ENCODE measurements around the gene PGBD5.

The PGBD5 gene

DNA sequence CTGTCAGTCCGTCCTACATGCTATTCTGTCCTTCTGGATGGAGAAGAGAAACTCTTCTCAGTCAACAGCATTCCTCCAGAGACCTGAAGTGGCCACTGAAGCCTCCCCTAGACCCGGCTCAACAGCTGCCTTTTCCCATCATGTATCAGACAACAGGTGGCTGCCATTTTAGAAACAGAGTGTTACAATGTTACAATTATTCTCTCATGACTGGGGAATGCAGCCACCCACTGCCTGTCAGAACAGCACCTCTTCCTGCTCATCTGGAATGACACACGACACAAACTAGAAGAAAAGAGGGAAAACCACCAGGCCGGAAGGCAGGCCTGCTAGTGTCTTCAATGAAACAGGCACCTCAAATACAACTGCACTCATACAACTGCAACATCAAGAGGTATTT, 105.3 kb downstream of the PGBD5 start:
- DNase-seq = no peak

DNA sequence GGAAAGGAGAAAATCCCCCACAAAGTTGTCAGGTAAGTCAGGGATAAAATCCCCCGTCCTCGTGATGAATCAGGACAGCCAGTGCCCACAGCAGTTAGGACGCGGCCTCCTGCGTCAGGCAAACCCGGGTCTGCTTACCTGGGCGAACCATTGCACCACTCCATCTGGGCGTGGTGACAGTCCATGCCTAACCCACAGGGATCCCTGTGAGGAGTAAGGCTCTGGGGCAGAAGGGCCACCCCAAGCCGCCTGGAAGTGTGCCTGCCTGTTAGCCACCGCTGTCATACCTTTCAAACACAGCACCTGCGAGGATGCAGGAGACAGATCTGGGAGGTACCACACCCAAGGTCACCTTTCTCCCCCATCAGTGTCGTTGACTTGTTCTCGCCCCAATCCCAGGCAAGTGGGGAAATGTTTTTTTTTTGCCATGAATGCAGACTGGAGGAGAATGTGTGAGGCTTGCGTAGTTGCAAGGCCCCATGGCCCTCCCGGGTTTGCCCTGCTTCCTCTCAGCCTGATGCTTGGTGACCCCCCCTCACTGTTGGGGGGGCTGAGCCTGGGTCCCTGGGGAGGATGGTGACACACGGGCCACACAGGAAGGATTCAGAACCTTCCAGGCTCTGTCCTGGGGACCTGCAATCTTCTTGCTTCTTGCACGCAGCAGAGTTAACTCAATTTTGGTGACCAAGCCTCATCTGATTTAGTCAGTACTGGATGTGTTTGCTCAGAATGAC, 107.0 kb downstream of the PGBD5 start:
- no peak for DNase-seq

DNA sequence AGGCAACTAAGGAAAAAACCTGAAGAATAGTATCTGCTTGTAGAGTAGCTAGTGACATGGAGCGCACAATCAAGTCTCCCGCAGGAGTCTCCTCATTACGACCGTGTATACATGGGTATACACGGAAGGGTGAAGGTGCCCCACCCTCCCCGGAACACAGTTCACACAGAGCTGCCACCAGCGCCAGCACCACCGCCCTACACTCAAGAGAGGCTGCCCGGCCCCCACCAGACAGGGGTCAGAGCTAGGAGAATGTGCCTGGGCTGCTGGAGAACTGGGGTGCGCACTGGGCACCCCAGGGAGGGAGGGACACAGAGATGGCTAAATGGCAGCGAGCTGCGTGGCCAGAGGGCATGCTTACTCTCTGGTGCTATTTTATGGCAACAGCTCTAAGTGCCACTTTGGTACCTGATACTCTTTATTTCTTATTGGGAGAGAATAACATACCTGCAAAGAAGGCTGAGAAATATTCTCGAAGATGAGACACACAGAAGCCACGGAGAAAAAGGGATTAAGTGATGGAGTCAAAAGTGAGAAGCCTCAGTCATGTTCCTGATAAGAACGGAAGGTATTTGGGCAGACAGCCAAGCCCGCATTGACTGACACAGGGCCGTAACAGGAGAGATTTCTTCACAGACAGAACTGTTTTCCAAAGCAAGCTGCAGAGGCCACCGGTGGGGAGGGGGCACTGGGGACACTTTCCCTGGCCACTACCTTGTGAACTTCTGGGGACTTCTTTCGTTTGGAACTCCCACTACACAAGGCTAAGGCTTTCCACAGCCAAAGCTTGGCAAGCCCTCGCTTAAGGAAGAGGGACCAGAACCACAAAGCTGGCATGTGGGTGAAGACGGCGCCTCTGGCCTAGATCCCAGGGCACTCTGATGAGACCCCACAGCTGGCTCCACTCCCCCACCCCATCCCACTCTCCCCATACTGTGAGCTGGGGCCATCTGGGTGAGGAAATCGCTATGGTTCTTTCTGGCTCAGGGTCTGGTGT, 108.0 kb downstream of the PGBD5 start:
- DNase-seq = no peak

DNA sequence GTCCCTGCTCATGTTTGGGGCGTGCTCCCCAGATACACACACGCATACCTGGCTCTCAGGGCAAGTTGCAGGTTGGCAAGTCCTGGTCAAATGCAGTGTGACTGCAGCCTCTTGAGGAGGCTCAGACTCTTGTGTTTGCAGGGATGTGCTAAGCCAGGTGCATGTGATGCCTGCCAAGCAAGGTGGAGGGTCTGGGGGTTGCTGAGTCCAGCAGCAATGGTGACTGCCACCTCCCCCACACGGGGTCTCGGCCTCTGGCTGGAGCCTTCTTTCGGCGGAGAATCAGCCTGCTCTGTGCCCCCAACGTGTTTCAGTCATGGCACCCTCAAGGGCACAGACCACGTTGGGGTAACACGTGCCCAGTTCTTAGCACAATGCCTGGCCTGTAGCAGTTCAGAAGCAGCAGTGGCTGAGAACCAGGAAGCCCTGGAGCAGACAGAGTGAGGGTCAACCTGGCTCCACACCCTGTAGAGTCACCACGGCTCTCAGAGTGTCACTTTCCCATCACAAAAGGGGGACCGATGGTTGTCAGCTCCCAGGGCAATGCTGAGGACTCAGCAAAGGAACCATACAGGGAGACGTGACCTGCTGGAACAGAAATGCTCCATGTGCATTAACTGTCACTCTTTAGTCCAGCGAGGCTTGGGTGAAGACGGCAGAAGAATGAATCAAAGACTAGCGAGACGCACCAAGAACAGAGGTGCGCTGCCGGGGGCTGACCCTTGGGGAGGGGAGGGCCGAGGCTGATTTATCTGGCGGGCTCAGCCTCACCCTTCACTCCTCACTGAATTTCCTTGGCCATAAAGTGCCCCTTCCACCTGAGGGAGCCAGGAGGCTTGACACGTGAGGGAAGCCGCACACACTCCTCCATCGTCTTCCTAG, 109.0 kb downstream of the PGBD5 start:
- no peak for DNase-seq

DNA sequence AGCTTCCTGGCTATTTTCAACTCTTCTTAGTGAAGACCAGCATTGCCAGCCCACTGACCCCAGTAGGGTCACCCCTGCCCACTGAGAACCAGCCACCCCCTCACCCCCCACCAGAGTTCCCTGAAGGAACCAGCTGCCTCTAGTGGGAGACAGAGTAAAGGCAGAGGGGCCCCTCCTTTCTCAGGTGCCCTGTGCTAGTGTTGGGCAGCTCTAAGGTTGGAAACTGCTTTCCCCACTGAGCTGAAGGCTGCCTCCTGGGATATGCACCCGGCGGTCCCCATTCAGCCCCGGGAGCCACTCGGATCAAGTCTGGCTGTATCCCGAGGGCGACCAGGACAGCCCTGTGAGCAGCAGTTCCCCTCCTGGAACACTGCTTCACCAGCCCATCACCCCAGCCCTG, 111.0 kb downstream of the PGBD5 start:
- DNase-seq = no peak

DNA sequence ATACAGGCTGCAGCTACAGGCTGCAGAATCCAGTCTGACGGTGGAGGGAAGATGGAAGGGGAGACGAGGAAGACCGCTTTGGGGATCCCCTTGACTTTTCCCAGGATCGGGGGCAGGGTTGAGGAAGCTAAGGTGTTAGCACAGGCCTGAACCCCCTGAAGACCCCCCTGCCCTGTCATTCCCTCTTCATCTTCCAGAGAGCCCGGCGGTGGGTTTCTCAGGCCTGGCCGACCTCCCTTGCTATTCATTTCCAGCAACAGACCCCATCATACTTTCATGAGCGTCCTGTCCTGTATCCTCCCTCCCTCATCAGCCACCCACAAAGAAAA, 112.0 kb downstream of the PGBD5 start:
- no peak for DNase-seq

DNA sequence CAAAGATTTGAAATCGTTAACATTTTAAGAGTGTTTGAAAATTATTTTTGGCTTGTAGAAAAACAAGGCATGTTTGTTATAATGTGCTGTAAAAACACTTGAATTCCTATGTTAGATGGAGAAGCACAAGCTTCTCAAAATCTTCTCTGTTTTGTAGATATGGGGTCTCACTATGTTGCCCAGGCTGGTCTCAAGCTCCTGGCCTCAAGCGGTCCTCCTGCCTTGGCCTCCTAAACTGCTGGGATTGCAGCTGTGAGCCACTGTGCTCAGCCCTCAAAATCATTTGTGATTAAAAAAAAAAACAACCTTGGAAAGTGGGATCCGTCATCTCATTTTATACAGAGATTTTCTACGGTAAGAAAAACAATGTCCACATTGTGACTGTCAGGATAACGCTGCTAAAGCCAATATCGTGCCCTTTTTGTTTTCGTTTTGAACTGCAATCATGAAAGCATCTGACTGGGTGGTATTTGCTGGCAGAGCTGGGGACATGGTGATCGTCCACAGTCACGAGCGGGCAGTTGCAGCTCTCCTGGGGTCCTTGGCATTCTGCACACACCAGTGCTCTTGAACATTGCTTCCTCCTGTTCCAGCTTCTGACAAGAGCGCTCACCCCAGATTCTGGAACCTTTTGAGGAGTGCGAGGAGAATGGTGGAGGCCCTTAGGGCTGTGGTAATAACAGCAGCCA, 112.5 kb downstream of the PGBD5 start:
- DNase-seq = no peak

DNA sequence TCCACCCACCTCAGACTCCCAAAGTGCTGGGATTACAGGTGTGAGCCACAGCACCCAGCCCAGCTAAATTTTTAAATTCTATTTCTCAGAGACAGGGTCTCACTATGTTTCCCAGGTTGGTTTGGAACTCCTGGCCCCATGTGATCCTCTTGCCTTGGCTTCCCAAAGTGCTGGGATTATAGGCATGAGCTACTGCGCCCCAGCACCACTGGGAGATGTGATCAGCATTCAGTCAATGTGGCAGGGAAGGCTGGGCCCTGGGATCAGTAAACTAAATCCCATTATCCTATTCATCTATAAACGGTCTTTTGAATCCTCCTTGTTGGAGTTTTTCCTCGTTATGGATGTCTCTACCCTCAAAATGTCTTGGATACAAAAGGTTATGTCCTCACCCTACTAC, 113.5 kb downstream of the PGBD5 start:
- no peak for DNase-seq

DNA sequence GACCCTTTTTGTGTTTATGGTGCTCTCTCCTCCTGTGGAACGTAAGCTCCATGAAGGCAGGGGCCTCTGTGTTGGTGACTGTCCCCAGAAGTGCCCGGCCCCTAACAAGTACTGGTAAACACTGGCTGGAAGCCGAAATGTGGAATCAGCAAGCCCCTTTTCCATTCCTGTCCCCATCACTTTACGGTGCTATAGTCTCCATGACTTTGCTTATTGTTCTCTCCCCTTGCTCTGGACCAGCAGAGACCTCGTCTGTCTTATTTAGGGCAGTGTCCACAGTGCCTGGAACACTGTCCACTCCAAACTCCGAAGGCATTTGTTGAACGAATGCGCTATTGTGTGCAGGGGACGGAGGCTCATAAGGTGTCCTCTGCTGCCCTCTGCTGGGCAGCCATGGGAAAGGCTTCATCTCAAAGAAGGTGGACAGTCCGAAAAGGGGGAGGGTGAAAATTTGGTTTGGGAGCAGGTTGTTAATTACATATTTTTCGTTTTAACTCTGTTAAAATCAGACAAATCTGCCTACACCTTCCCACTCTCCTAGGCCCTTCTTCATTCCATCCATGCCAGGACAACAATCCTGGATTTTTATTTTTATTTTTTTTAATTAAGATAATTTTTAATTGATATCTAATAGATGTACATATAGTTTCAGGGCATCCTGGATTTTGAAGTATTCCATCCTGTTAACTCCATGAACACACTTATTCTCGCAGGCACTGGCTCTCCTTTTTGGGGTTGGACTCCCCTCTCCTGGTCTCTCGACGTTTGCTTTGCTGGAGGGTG, 115.6 kb downstream of the PGBD5 start:
- DNase-seq = peak; percentile 83

DNA sequence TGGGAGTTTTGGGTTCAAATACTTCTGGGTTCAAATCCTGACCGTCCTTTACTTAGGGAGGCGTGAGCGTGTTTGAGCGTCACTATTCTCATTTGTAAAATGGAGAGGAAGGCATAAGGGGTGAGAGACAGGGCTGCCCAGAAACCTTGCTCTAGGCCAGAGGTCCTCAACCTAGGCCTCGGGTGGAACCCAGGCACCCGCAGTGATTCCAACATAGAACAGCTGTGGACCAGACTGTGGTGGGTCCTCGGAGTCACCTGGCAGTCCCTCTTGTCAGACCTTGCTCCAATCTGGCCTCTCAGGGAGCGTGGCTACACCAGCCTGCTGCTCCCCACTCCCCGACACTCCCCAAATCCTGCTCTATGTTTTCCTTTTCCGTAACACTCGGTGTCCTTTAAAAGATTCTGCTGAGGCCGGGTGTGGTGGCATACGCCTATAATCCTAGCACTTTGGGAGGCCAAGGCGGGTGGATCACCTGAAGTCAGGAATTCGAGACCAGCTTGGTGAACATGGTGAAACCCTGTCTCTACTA, 116.4 kb downstream of the PGBD5 start:
- DNase-seq = no peak

DNA sequence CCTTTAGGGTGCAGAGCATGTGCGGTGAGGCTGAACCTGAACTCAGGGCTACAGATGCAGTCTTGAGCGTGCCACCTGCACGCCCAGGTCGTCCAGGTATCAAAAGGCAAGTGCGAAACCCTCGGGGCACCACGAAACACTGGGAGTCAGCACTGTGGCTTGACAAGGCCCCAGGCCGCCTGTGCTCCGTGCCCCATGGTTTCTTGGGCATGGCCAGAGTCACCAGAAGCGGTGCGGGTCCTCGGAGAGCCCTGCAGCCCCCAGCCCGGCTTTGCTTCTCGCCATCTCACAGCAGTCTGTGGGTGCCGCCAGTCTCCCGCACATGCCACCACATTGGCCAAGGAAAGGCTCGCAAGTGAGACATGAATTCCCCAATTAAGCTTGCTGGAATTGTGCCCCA, 117.3 kb downstream of the PGBD5 start:
- no peak for DNase-seq

DNA sequence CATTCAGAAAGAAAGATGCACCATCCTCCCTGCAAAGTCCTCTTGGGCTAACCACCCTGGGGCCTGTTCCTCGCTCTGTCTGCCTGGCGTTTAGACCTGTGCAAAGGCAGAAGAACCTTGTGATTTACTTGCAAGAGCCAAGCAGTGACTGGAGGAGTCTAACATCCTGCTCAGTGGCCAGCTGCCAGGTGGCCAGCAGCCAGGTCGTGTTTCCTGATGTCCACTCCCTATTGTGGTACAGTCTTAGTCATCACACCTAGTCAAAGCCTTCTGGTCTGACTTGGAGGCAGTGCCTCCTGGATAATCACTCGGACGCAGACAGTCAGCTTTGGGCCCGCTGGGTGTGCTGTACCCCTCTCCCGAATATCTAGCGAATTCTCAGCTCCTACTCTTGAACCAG, 118.1 kb downstream of the PGBD5 start:
- no peak for DNase-seq

DNA sequence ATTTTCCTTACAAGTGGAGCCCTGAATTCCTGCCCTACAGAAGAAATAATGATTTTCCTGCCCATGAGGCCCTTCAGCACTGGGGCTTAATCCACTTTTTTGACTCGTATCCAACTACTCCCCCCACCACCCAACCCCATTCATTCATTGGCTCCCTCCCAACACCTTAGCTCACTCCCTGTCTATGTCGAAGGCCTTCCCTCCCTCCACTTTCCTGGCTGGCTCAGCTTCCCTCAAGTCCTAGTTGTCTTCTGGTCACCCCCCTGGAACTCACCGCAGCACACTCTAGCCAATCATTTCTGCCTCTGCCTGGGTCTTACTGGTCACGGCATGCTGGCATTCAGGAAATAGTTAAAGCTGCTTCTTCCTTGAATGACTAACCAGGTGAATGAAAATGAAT, 118.9 kb downstream of the PGBD5 start:
- DNase-seq = no peak

DNA sequence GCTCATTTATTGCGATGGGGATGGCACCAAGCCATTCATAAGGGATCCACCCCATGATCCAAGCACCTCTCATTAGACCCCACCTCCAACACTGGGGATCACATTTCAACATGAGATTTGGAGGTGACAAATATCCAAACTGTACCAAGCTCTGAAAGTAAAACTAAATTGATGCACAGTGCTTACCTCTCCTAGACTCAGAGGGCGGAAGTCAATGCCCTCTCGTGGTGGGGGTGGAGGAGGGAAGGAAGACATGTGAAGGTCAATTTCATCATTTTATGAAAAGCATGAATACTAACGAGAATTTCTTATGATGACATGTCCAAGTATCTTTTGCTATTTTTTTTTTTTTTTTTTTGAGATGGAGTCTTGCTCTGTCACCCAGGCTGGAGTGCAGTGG, 120.0 kb downstream of the PGBD5 start:
- DNase-seq = no peak

DNA sequence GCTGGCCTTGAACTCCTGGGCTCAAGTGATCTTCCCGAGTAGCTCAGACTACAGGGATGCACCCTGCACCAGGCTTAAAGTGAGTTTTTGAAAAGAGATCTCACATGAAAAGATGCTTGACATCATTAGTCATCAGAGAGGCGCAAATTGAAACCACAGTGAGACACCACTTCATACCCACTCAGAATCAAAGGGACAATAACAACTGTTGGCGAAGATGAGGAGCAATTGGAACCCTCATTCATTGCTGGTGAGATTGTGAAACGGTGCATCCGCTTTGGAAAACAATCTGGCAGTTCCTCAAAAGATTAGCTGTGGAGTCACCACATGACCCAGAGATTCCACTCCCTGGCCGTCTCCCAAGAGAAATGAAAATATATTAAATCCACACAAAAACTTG, 122.3 kb downstream of the PGBD5 start:
- no peak for DNase-seq

DNA sequence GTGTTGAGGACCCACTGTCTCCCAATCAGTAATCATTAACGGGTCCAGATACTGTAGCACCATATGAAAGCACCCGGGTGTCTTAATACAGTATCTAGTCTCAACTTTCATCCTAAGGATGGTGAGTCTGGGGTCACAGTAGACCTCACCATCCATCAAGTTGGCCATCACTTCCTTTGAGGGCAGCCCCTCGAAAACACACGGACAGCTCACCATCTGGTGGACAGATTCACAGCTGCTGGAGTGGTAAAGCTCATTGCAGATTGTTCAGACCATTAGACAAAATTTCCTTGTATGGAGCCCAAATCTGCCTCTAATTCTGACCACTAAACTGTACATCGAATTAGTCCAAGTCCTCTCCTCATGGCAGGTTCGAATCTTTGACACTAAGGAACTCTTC, 123.1 kb downstream of the PGBD5 start:
- DNase-seq = no peak

DNA sequence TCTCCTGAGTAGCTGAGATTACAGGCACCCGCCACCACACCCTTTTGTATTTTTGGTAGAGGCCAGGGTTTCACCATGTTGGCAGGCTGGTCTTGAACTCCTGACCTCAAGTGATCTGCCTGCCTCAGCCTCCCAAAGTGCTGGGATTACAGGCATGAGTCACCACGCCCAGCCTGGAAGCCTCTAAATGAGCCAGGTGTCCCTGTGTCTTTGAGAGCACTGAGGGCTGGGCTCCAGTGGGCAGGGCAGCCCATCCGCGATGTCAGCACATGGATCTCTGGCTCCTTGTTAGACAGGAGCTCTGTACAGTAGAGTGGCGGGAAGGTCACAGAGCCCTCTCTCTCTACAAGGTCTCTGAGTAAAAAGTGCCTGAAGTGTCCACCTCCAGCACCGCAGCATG, 124.3 kb downstream of the PGBD5 start:
- no peak for DNase-seq

DNA sequence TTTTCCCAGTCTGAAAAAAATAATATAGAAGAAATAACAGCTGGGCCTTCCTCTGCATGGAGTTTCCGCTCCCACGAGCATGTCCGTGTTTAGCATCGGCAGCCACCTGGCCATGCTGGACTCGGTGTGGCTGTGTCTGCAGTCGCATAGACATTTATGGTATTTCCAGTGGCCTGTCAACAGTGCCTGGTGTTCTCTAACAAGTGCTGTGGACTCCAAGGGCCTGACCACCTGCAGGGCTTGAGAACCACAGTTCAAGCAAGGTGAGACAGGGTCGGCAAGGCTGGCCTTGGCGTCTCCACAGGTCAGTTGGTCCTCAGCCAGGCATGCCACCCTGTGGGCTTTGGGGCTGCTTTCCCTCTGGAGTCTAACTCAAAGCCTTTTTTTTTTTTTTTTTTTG, 124.8 kb downstream of the PGBD5 start:
- no peak for DNase-seq

DNA sequence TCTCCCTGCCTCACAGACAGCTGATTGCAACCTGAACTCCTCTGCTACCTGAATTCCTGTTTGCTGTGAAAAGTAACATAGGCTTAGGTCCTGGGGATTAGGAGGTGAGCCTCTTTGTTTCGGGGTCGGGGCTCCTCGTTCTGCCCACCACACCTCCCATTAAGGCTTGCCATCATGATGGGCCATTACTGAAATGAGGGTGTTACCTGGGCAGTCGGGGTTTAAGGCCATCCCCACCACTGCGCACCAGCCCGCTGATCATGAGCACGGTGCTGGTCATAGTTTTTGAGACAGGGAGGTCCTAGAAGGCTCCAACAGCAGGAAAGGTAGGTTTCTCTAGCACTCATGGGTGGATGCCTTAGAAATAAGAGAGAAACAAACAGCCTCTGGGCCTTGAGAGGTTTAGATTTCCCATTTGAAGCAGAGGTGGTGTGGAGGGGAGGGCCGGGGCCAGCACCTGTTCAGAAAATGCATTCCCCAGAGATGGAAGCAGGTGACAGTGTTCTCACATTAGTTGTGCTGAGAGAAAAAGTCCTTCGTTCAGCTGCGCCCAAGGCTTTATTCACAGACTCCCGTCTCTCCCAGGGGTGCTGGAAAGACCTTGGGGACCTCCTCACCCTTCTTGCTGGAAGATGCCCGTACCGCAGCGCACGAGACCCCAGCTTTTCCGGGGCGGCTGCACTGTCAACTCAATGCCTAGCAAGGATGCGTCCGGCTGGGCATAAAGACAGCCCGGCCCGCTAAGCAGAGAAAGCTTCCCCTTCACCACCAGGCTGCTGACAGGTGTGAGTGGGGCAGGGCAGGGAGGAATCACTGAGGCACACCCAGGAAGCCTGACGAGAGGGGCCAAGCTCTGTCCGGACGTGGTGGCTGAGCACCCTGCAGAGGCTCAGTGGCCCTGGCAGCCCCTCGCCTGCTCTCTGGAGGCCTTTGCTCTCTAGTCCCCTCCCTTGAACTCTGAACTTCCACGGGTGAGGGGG, 125.5 kb downstream of the PGBD5 start:
- DNase-seq = no peak
